Natural killer cell treated with Interleukin-12 subunit alpha and Interleukin-12 subunit beta and Interleukin-15 and Interleukin-18, amount 100 ng/mL, for 72 hours (primary cell): ENCODE results near the gene ADAMTS10. TPM values are rescaled to one million over a fixed set of nuclear protein-coding genes. Genes with fewer than 3 reads are reported as not detected.
A peak's percentile ranks its signal among the peaks of the same experiment; 100 is the strongest.

Experiments used
- ATAC-seq, 2 donors: fragments of 150-1000 bp; cut with Tn5 transposase in 1 of 2; sonication (Bioruptor Pico), chemical (Tn5 transposase) in 1 of 2; 2 replicates each; pipeline ENCODE4 v1.10.0; 2021
- DNase-seq: peaks from one replicate; pipeline ENCODE4 v3.0.0; 2022; ENCODE audit warnings: low spot score
- H3K27ac Mint-ChIP-seq, 2 donors: 1 replicate in 1 of 2; 2 replicates in 1 of 2; pipeline ENCODE4 v1.8.0; 2022; ENCODE audit warnings: mixed read lengths in 2 of 2, mild to moderate bottlenecking in 1 of 2, moderate library complexity in 1 of 2
- H3K27me3 Mint-ChIP-seq, 2 donors: 1 replicate in 1 of 2; 2 replicates in 1 of 2; pipeline ENCODE4 v1.8.0; 2022; ENCODE audit warnings: mixed read lengths in 2 of 2
- H3K36me3 Mint-ChIP-seq: one replicate; pipeline ENCODE4 v1.8.0; 2022; ENCODE audit warnings: mixed read lengths
- H3K4me1 Mint-ChIP-seq, 2 donors: 1 replicate in 1 of 2; 2 replicates in 1 of 2; pipeline ENCODE4 v1.8.0; 2022; ENCODE audit warnings: low read depth in 2 of 2, mixed read lengths in 2 of 2, mild to moderate bottlenecking in 1 of 2
- H3K4me3 Mint-ChIP-seq: one replicate; pipeline ENCODE4 v1.8.0; 2022; ENCODE audit warnings: mixed read lengths
- H3K9me3 Mint-ChIP-seq: 2 replicates; pipeline ENCODE4 v1.8.0; 2022; ENCODE audit warnings: mixed read lengths
- total RNA-seq, 2 donors: library from RNA; stranded (reverse); gene quantifications; one replicate each; pipeline ENCODE4 v1.2.3, GENCODE V29; 2022

ADAMTS10 gene
- total RNA-seq, 2 donors from 2014 or later: 8.2 to 11.3 TPM

DNA sequence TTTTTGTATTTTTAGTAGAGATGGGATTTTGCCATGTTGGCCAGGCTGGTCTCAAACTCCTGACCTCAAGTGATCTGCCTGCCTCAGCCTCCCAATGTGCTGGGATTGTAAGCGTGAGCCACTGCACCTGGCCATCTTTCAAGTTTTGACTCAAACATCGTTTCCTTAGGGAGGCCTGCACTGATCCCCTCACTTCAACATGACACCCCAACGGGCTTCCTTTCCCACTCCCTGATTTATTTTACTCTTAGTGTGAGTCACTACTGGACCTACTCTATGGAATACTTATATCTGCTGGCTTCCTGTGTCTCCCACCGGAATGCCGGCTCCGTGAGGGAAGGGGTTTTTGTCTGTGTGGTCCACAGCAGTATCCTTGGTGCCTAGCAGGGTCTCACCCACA is 4.5 kb upstream of the ADAMTS10 start:
- H3K9me3 Mint-ChIP-seq: no peaks in the 10 kb centered on the region
- H3K4me3 Mint-ChIP-seq: no peak overlapping the region
- DNase-seq (no peak), ATAC-seq (no peak)
- no peaks in the 10 kb centered on the region for H3K27me3 Mint-ChIP-seq
- H3K4me1 Mint-ChIP-seq: peaks cover 20 to 24% of the 10 kb centered on the region in 2 donors
- no peak overlapping the region for H3K27ac Mint-ChIP-seq
- H3K36me3 Mint-ChIP-seq: no peaks in the 10 kb centered on the region

DNA sequence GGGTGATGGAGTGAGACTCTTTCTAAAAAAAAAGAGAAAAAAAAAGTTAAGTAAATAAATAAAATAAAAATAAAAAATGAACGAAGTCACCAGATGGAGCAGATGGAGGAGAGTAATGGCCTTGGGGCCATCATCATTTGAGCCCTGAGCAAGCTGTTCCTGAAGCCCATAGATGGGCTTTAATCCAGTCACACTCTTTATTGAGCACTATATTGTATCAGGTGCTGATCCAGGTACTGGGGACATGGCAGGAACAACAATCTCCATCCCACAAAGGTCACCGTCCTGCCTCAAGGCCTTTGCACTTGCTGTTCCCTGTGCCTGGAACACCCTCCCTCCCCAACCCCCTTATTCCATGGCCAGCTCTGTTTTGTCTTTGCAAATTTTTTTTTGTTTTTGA is 3.9 kb upstream of the ADAMTS10 start:
- Mint-ChIP-seq H3K9me3 (no peaks in the 10 kb centered on the region), H3K4me1 (peaks cover 26 to 29% of the 10 kb centered on the region in 2 donors), H3K36me3 (no peaks in the 10 kb centered on the region), H3K27ac (no peak overlapping the region), H3K4me3 (no peak overlapping the region), H3K27me3 (no peaks in the 10 kb centered on the region)
- DNase-seq: no peak
- ATAC-seq: no peak

- DNase-seq (no peak), ATAC-seq (peak in 1 of 2 donors; percentile 41)
- peak overlapping the region; percentile 44 for H3K4me3 Mint-ChIP-seq
- H3K9me3 Mint-ChIP-seq: no peaks in the 10 kb centered on the region
- H3K4me1 Mint-ChIP-seq: peaks cover 40 to 41% of the 10 kb centered on the region in 2 donors
- H3K36me3 Mint-ChIP-seq: no peaks in the 10 kb centered on the region
- peak overlapping the region in 1 of 2 donors; percentile 18 for H3K27ac Mint-ChIP-seq
- H3K27me3 Mint-ChIP-seq: no peaks in the 10 kb centered on the region
These were observed 2.3 kb upstream of the ADAMTS10 start for GRCh38 chr19:8612807-8613171.

DNA sequence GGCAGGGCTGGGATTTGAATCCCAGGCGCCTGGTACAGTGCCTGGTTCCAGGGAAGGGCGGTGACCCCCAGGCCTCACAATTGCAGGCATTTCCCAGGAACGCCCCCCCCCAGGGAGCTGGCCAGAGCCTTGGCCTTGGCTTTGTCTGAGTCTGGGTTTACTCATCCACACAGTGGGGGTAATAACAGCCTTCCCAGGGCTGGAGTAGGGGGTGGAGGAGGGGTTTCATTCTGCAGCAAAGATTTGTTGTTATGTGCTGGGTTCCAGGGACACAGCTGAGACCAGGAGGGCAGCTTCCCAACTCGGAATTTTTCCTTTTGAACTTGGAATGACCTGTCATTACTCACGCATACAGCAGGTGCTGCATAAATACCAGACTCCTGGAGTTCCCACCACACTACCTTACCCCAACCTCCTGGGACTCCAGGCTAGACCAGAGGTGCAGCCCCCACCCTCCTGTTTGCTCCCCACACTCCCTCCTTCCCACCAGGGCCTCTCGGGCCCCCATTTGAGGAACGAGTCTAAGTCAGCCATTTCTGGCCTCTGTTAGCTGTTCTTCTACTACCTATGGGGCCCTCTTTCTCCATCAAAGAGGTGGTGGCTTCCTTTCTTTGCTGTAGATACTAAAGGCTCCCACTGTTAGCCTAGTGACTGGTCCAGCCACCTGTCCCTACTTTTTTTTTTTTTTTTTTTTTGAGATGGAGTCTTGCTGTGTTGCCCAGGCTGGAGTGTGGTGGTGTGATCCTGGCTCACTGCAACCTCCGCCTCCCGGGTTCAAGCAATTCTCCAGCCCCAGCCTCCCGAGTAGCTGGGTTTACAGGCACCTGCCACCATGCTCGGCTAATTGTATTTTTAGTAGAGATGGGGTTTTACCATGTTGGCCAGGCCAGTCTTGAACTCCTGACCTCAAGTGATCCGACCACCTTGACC is 1.6 kb upstream of the ADAMTS10 start:
- H3K27me3 Mint-ChIP-seq: no peaks in the 10 kb centered on the region
- no peak for ATAC-seq
- H3K27ac Mint-ChIP-seq: peak overlapping the region in 1 of 2 donors; percentile 18

DNA sequence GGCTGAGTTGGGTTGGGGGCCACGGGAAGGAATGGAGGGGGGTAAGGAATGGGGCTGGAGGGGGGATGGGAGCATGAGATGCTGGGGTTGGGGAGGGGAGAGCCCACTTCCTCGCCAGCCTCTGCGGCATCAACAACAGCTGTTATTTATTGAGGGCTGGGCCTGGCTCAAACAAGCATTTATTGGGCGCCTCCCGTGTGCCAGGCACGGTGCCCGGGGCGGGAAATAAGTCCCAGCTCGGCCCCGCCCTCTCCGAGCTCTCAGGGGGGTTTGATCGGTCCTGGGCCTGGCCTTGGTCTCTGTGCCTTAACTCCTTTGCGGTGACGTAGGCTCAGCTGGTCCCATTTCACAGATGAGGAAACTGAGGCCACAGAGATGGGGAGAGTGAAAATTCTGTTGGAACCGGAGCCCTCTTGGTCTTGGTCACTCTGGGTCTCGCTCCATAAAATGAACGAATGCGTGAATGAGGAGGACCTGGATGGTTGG is 919 bp upstream of the ADAMTS10 start:
- no peaks in the 10 kb centered on the region for H3K36me3 Mint-ChIP-seq
- H3K27me3 Mint-ChIP-seq: no peaks in the 10 kb centered on the region
- H3K4me3 Mint-ChIP-seq: peak overlapping the region; percentile 57
- DNase-seq (no peak), ATAC-seq (no peak)
- H3K9me3 Mint-ChIP-seq: no peaks in the 10 kb centered on the region
- H3K4me1 Mint-ChIP-seq: peaks cover 45 to 46% of the 10 kb centered on the region in 2 donors
- H3K27ac Mint-ChIP-seq: no peak overlapping the region

More for the DNA sequence above, 1.6 kb upstream of the ADAMTS10 start:
- H3K4me3 Mint-ChIP-seq: peak overlapping the region; percentile 57
- no peaks in the 10 kb centered on the region for H3K36me3 Mint-ChIP-seq
- no peaks in the 10 kb centered on the region for H3K9me3 Mint-ChIP-seq
- peaks cover 41 to 42% of the 10 kb centered on the region in 2 donors for H3K4me1 Mint-ChIP-seq
- DNase-seq: no peak

DNA sequence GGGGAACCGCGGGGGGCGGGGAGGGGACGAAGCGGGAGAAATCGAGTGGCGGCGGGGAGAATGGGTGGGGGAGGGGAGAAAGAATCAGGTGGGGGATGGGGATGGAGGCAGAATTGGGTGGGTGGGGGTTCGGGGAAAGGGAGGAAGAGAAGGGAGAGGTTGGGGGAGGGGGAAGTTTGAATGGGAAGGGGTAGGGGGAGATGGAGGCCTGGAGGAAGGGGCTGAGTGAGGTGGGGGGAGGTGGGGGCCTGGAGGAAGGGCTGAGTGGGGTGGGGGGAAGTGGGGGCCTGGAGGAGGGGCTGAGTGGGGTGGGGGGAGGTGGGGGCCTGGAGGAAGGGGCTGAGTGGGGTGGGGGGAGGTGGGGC is 403 bp upstream of the ADAMTS10 start:
- DNase-seq (no peak), ATAC-seq (no peak)
- Mint-ChIP-seq H3K9me3 (no peaks in the 10 kb centered on the region), H3K36me3 (no peaks in the 10 kb centered on the region), H3K4me1 (peaks cover 45% of the 10 kb centered on the region in 2 donors), H3K27ac (no peak overlapping the region), H3K27me3 (no peaks in the 10 kb centered on the region), H3K4me3 (no peak overlapping the region)

DNA sequence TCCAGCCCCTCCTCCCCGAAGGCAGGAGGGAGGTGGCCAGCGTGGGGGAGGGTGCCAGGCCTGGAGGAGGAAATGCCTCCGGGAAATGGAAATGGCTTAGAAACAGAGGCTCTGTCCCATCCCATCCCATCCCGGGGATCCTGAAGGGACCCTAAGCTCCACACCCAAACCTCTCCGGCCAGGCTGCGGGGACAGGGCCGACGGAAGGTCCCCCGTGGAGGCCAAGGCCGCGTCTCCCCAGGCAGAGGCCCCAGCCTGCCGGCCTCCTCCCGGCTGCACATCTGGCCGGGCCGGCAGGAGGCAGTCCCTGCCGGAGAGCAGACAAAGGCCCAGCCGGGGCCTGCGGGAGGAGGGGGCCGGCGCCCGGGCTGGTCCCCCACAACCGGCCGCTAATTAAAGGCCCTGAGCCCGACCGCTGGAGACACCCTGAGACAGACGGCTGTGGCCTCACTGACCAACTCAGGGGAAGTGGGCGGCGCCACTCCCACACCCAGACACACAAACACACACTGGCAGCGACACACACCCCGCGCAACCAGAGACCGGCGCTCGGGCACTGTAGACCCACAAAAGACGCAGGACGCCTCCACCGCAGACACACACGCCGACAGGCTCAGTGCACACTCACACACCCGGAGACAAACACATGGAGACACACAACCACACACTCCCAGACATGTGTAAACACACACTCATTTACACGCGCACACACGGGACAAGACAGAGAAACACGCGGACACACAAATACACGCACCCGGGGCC is 1.1 kb downstream of the ADAMTS10 start:
- no peaks in the 10 kb centered on the region for H3K27me3 Mint-ChIP-seq
- peak; percentile 71 for DNase-seq
- H3K27ac Mint-ChIP-seq: peak overlapping the region; percentile 59 to 85
- peak; percentile 67 to 73 for ATAC-seq
- H3K4me1 Mint-ChIP-seq: peaks cover 33% of the 10 kb centered on the region in 2 donors
- H3K36me3 Mint-ChIP-seq: no peaks in the 10 kb centered on the region
- peak overlapping the region; percentile 95 for H3K4me3 Mint-ChIP-seq
- H3K9me3 Mint-ChIP-seq: no peaks in the 10 kb centered on the region

GRCh38 chr19:8608941-8609278 is 1.6 kb downstream of the ADAMTS10 start:
- Mint-ChIP-seq H3K4me3 (peak overlapping the region; percentile 86), H3K27me3 (no peaks in the 10 kb centered on the region), H3K4me1 (peaks cover 33% of the 10 kb centered on the region in 2 donors), H3K27ac (peak overlapping the region; percentile 37 to 85), H3K9me3 (no peaks in the 10 kb centered on the region), H3K36me3 (no peaks in the 10 kb centered on the region)
- no peak for ATAC-seq
- DNase-seq: no peak

DNA sequence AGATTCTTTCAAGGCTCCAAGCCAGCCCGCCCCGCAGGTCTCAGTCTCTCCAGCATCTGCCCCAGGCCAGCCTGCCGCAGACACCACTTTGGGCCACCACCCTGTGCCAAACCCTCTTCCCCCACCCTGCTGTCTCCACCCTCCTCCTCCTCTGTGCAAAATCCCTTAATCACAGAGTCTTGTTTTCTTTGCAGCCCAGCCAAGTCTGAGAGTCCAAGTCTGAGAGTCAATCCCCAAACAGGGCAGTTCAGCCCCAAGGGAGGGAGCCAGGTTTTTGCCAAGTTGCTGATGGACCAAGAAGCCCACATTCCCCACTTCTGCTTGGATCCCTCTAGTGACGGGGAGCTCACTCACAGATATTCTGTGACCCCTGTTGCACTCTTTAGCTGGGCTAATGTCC is 3.1 kb downstream of the ADAMTS10 start:
- no peak for DNase-seq
- no peaks in the 10 kb centered on the region for H3K27me3 Mint-ChIP-seq
- H3K27ac Mint-ChIP-seq: no peak overlapping the region
- H3K4me1 Mint-ChIP-seq: peaks cover 29 to 30% of the 10 kb centered on the region in 2 donors
- H3K36me3 Mint-ChIP-seq: no peaks in the 10 kb centered on the region
- no peaks in the 10 kb centered on the region for H3K9me3 Mint-ChIP-seq
- ATAC-seq: no peak
- no peak overlapping the region for H3K4me3 Mint-ChIP-seq

- H3K36me3 Mint-ChIP-seq: no peaks in the 10 kb centered on the region
- H3K4me1 Mint-ChIP-seq: peaks cover 25 to 30% of the 10 kb centered on the region in 2 donors
- H3K27me3 Mint-ChIP-seq: no peaks in the 10 kb centered on the region
These were observed 5.0 kb downstream of the ADAMTS10 start for GRCh38 chr19:8605514-8605913.

DNA sequence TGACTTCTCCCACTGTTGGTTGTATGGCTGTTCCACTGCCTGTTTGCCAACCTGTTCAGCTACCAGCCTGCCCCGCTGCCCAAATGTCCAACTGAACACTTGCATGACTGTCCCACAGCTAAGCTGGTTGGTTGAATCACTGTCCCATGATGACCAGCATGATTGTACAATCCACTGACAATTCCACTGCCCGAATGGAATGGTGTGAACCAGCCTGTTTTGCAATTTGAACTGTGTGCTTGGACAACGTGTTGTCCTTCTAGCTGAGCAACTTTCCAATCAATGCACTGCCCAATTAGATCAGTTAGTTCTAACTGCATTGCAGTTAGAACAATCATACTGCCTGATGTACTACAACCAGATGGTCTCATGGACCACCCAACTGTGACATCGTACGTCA is 8.7 kb downstream of the ADAMTS10 start:
- H3K9me3 Mint-ChIP-seq: no peaks in the 10 kb centered on the region
- DNase-seq (no peak), ATAC-seq (no peak)
- peaks cover 2 to 4% of the 10 kb centered on the region in 2 donors for H3K4me1 Mint-ChIP-seq
- no peaks in the 10 kb centered on the region for H3K27me3 Mint-ChIP-seq
- H3K36me3 Mint-ChIP-seq: no peaks in the 10 kb centered on the region
- H3K4me3 Mint-ChIP-seq: no peak overlapping the region
- no peak overlapping the region for H3K27ac Mint-ChIP-seq

More at GRCh38 chr19:8605514-8605913, 5.0 kb downstream of the ADAMTS10 start:
- no peak for ATAC-seq
- no peaks in the 10 kb centered on the region for H3K9me3 Mint-ChIP-seq
- H3K27ac Mint-ChIP-seq: no peak overlapping the region
- no peak for DNase-seq
- no peak overlapping the region for H3K4me3 Mint-ChIP-seq

DNA sequence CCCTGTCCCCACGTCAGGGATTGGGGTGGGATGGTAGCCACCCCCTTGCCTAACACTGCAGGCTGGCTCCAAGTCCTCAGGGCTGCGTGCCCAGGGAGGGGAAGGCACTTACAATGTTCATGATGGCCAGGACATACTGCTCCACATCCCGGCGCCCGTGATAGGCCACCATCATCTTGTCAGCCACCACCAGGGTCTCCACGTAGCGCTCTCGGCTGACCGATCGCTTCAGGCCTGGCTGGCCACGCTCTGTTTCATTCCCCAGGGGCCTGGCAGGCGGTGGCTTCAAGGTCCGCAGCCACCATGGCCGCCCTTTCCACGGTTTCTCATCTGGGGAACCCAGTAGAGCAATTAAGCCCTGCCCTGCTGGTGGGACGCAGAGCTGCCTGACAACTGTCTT is 9.7 kb downstream of the ADAMTS10 start:
- no peak for DNase-seq

GRCh38 chr19:8600064-8600463 is 10.5 kb downstream of the ADAMTS10 start:
- Mint-ChIP-seq H3K4me3 (no peak overlapping the region), H3K4me1 (no peaks in the 10 kb centered on the region), H3K36me3 (no peaks in the 10 kb centered on the region), H3K27ac (no peak overlapping the region), H3K27me3 (no peaks in the 10 kb centered on the region), H3K9me3 (no peaks in the 10 kb centered on the region)
- ATAC-seq (no peak), DNase-seq (no peak)

More for the DNA sequence above, 9.7 kb downstream of the ADAMTS10 start:
- no peaks in the 10 kb centered on the region for H3K9me3 Mint-ChIP-seq
- H3K27me3 Mint-ChIP-seq: no peaks in the 10 kb centered on the region
- H3K36me3 Mint-ChIP-seq: no peaks in the 10 kb centered on the region
- H3K4me3 Mint-ChIP-seq: no peak overlapping the region
- no peaks in the 10 kb centered on the region for H3K4me1 Mint-ChIP-seq
- no peak for ATAC-seq
- no peak overlapping the region for H3K27ac Mint-ChIP-seq

DNA sequence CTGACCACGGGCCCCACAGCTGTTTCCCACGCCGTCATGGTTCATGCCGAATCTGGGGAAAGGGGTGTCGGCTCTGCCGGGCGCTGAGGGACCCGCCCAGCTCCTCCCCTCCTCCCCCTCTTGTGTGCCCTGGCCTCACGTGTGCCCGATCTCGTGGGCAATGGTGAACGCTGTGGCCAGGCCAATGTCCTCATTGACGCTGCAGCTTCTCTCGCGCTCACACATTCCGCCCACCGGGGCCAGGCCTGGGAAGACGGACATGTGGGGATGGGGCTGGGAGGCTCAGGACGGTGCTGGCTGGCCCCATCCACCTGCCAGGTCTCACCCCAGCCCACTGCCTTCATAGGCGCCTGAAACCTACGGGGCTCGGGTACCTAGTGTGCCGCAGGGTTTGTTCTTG is 14.3 kb downstream of the ADAMTS10 start:
- DNase-seq (no peak), ATAC-seq (no peak)
- Mint-ChIP-seq H3K9me3 (peaks cover 3% of the 10 kb centered on the region), H3K27ac (no peak overlapping the region), H3K4me3 (no peak overlapping the region), H3K4me1 (peaks cover 21 to 24% of the 10 kb centered on the region in 2 donors), H3K27me3 (no peaks in the 10 kb centered on the region), H3K36me3 (peaks cover 4% of the 10 kb centered on the region)
